NCI-H2196 (cell line): ENCODE results near the gene HDAC8.

Experiments
- DNase-seq: peaks from one replicate; lab custom pipeline; 2025; ENCODE audit not compliant: unreplicated experiment; lab: John Stamatoyannopoulos, UW

HDAC8 gene

GRCh38 chrX:72299891-72300630 is 272.6 kb downstream of the HDAC8 start:
- no peak for DNase-seq

GRCh38 chrX:72297953-72298730 is 274.5 kb downstream of the HDAC8 start:
- no peak for DNase-seq

- DNase-seq = no peak
These were observed 275.7 kb downstream of the HDAC8 start for GRCh38 chrX:72296991-72297390.

GRCh38 chrX:72295745-72296144 is 276.9 kb downstream of the HDAC8 start:
- no peak for DNase-seq

GRCh38 chrX:72294497-72294896 is 278.1 kb downstream of the HDAC8 start:
- no peak for DNase-seq

- no peak for DNase-seq
These were observed 290.3 kb downstream of the HDAC8 start for GRCh38 chrX:72282302-72282701.

- DNase-seq = no peak
These were observed 292.3 kb downstream of the HDAC8 start for GRCh38 chrX:72280321-72280845.
